Stimulated activated CD8-positive, alpha-beta memory T cell treated with anti-CD3 and anti-CD28 coated beads, Interleukin-4, amount 100 ng/mL, for 48 hours (primary cell): ENCODE data around the gene DENND1C.

ENCODE experiments used
- DNase-seq: peaks from one replicate; pipeline ENCODE4 v3.0.0-alpha.2; 2020

The DENND1C gene

GRCh38 chr19:6476896-6477431 lies 4.6 kb downstream of the DENND1C start:
- DNase-seq = no peak

- peak; percentile 89 for DNase-seq
These were observed 5.3 kb downstream of the DENND1C start for GRCh38 chr19:6476155-6476895.

DNA sequence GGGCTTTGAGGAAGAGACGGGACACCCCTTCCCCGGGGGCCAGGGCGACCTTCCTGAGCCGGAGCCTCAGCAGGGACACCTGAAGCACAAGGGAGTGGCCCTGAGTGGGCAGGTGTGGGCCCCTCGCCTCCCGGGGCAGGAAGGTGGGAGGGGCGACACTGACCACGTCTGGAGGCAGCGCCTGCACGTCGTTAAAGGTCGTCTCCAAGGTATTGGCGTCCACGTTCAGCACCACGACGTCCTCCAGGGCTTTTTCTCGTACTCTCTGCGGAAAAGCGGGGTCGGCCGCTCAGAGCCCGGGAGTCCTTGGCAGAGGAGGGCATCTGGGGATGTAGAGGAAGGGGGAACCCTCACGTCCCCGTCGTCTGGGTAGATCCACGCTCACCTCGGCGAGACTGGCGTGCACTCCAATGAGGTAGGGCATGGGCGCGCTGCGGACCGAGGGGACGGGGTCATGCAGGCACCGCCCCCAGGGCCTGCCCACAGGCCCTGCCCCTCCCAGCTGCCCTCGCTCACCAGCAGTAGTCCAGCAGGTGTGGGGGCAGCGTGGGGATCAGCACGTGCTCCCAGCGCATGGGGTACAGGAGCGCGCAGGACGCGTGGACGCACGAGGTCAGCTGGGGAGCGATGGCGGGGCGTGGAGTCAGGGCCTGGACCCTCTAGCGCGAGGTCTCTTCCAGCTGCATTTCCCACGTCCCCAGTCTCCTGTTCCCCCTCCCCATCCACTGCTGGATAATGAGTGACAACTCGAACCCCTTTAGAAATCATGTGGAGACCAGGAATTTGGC lies 6.1 kb downstream of the DENND1C start:
- no peak for DNase-seq

GRCh38 chr19:6473647-6474046 lies 7.9 kb downstream of the DENND1C start:
- DNase-seq = no peak

GRCh38 chr19:6472713-6473112 lies 8.9 kb downstream of the DENND1C start:
- no peak for DNase-seq

- DNase-seq = no peak
These were observed 10.5 kb downstream of the DENND1C start for GRCh38 chr19:6471076-6471475.

DNA sequence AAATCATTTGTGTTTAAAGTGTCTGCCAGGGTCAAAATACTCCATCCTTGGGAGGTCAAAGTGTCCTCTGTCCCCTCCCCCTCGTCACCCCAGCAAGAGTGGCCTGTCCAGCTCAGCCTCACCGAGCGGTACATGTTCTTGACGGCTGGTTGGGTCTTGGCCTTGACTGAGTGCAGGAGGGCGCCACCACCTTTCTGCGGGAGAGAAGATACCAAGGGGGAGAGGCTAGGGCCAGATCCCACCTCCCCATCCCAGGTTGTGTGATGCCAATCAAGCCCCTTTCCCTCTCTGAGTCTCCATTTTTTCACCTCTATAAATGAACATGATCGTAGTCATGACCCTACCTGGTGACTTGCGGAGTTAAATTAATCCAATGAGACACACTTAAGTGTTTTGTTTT lies 11.4 kb downstream of the DENND1C start:
- no peak for DNase-seq

- no peak for DNase-seq
These were observed 14.2 kb downstream of the DENND1C start for GRCh38 chr19:6467384-6467783.

DNA sequence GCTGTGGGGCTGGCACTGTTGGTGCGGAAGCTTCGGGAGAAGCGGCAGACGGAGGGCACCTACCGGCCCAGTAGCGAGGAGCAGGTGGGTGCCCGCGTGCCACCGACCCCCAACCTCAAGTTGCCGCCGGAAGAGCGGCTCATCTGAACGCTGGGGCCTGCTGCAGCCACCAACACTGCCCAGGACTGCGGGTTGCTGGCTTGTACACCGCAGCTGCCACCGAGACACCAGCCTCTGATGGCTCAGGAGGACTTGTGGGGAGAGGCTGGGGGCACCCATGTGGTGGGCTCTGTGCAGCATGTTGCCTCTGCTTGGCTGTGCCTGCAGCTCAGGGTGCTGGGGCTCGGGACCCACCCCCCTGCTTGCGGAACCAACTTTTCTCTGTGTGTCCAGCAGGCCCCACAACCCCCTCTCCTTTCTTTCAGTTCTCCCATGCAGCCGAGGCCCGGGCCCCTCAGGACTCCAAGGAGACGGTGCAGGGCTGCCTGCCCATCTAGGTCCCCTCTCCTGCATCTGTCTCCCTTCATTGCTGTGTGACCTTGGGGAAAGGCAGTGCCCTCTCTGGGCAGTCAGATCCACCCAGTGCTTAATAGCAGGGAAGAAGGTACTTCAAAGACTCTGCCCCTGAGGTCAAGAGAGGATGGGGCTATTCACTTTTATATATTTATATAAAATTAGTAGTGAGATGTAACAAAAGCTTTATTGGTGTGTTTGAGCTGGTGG lies 14.9 kb downstream of the DENND1C start:
- no peak for DNase-seq

GRCh38 chr19:6465663-6466062 lies 15.9 kb downstream of the DENND1C start:
- DNase-seq = no peak

DNA sequence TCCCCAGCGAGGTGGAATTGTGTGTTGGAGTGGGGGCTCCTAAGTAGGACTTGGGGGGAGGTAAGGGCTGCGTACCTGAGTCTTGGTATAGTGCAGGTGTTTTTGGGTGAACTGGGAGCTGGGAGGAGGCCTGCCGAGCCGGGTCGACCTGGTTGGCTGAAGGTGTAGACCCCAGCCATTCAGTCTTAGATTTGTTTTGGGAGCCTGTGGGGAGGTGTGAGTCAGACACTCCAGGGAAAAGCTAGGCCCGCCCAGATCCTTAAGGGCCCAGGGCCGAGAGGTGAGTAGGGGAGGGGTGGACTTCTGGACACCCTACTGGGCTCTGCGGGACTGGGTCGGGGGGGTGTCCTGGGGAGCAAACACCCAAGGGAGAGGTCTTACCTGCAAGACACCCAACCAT lies 16.6 kb downstream of the DENND1C start:
- DNase-seq = no peak

GRCh38 chr19:6464070-6464873 lies 17.3 kb downstream of the DENND1C start, which contains the start of gene CRB3:
CRB3 (plus strand) TSS chr19:6464271; CDS start chr19:6464702, 431 bp downstream.
- DNase-seq = peak; percentile 50

DNA sequence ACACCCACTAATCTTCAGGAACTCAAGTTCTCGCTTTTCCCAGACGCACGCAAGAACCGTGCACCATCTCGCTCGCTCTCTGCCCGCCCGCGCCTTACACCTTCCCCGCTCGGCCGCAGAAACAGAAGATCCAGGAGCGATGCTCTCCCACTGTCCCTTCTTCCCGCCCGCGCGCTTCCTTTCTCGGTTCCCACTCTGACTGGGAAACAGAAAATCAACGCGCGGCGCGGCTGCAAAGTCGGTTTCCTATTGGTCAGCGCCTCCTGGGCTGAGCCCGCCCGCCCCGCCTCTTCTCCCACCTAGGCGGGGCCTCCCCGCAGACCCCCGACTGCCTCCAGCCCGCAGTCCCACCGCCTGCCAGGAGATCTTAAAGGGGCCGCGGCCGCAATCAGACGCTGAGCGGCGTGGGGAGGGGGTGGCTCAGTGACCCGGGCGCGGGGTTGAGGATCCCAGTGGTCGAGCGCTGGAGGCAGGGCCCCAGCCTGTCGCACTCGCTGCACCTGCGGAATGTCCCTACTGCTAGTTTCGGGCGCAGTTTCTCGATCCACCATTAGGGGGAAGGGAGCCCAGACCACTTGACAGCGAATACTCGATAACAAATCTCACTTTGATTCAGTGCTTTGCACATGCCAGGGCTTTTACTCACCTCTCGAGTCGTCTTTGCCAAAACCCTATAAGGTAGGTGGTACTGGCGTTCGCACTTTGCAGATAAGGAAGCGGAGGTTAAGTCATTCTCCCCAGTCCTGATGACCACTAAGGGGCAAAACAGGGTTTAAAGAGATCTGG lies 21.3 kb downstream of the DENND1C start:
- DNase-seq = peak; percentile 98

DNA sequence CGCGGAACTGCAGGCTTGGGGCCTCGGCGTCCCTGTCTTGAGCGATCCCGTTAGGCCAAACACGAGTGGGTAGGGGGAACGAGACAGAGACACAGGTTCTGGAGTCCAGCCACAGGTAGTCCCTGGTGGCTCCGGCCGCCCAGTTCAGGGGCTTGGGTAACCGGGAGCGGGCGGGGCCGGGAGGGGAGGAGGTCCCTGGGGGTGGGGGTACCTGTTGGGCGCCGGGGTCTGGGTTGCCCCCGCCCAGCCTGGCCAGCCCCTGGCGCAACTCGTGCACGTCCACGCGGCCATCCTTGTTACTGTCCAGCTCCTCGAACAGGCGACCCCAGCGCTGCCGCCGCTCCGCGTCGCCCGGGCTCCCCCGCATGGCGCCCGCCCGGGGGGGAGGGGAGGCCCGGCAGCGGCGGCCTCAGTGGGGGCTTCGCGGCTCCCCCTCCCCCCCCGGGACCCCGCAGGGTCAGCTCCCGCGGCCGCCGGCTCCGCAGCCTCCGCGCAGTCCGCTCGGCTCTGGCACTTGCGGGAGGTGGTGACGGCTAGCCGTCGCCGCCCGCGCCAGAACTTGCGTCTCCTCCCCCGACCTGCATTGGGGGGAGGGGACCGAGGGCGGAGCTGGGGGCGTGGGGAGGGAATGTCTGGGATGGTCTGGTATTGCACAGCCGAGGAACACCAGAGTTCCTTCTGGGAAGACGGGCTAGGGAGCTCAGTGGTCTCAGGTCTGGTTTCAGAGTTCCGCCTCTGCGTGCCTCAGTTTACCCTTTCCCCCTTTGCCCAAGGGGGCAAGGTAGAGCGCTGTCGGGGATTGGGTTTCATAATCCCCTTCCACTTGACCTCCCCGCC lies 22.1 kb downstream of the DENND1C start, which contains the start of gene SLC25A23:
Gene SLC25A23 (minus strand): TSS at position 531 of the 837 bp plus-strand sequence. CDS start 164 bp downstream, at position 367.
- DNase-seq = peak; percentile 76

- DNase-seq = no peak
These were observed 22.8 kb downstream of the DENND1C start for GRCh38 chr19:6458695-6459261.

DNA sequence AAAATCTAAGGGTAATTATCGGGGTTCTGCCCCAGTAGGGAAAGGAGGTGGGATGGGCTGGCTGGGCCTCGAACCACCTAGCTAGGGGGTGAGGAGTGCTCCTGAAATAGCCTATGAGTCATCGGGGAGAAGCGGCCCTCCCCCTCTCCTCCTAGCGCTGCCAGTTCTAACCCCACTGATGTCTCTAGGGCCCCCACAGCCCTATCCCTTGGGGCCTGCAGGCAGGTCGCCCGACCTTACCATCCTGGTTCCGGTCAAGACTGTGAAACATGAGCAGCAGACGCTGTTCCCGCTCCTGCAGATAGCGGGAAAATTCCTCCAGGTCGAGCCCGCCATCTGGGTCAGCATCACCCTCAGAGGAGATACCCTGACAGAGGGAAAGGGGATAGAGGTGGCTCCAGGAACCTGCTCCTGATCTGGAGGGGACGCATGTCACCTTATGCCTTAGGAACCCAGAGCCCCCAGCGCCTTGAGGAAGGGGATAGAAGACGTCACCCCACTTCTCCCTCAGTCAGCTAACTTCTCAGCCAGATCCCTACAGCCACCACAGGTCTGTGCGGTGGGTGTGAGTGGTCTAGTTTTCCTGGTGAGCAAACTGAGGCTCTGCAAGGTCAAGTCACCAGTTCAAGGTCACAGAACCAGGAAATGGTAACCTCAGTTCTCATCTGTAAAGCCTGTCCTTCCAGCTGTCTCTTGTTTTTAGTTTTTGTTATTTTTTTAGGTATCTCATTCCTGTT lies 23.5 kb downstream of the DENND1C start:
- DNase-seq = no peak

DNA sequence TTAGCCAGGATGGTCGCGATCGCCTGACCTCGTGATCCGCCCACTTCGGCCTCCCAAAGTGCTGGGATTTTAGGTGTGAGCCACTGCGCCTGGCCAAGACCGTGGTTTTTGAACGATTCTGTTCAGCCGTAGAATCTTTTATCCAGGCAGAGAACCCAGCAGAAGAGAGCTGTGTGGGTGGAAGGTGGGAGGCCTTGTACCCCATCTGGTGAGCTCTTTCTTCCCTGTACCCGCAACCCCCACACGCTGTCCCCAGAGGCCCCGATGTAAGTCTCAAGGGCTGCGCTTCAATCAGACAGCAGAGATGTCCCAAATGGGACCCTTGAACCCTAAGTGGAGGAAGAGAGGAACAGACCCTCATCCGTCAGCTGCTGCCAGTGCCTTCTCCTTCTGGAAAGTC lies 25.7 kb downstream of the DENND1C start:
- DNase-seq = no peak

DNA sequence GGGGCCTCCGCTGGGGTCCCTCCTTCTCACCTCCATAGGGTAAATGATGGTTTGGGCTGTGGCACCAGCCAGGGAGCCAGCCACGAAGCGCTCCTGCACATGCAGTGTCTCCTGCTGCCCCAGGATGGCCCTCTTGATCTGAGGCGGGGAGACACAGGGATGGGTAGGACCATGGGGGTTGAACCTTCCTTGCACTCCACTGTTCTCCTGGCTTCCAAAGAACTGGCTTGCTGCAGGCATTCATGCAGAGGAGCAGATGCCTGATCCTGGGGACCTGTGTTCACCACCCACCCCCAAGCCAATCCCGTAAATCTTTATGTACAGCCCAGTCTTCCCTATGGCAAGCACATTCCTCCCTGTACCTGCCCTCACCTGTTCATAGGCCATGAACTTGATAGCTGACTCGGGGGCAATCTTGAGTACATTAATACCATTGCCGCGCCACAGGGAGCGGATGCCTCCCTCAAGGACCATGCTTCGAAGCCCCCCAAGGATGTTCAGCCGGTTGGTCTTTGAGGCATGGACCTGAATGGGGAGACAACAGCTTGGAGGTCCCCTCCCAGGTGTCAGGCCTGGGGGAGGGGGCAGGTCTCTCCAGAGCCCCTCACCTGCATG lies 27.5 kb downstream of the DENND1C start:
- DNase-seq = no peak

GRCh38 chr19:6452899-6453298 lies 28.7 kb downstream of the DENND1C start:
- no peak for DNase-seq
